HEK293T (cell line): ENCODE results near the gene TIGAR.

Experiments
- CTCF ChIA-PET: fragments of 350-600 bp; formaldehyde crosslinking; extraction: SDS; loops from one replicate; lab custom pipeline; 2021; ENCODE audit warnings: antibody characterized with exemption, inconsistent platforms; lab: Yijun Ruan, JAX
- POLR2A ChIA-PET: fragments of 350-600 bp; formaldehyde crosslinking; extraction: SDS; loops from one replicate; lab custom pipeline; 2020; ENCODE audit warnings: antibody characterized with exemption, inconsistent platforms; lab: Yijun Ruan, JAX
- DNase-seq: peaks from one replicate; pipeline ENCODE4 v3.0.0; 2012; ENCODE audit warnings: mixed read lengths; ENCODE audit errors: extremely low spot score
- ARNT ChIP-seq: fragments of 450-650 bp; IDR thresholded peaks from 2 replicates; pipeline ENCODE4 v1.6.1; 2017; ENCODE audit warnings: mild to moderate bottlenecking
- BHLHE40 ChIP-seq: fragments of 450-650 bp; IDR thresholded peaks from 2 replicates; pipeline ENCODE4 v1.6.1; 2016; ENCODE audit warnings: mild to moderate bottlenecking, moderate library complexity, borderline replicate concordance
- CTBP1 ChIP-seq: fragments of 450-650 bp; IDR thresholded peaks from 2 replicates; pipeline ENCODE4 v1.6.1; 2016; ENCODE audit warnings: borderline replicate concordance
- ELF4 ChIP-seq: fragments of 450-650 bp; IDR thresholded peaks from 2 replicates; pipeline ENCODE4 v1.6.1; 2017; ENCODE audit warnings: antibody characterized with exemption
- FOXA1 ChIP-seq: fragments of 450-650 bp; IDR thresholded peaks from 2 replicates; pipeline ENCODE4 v1.6.1; 2016; ENCODE audit warnings: mild to moderate bottlenecking
- FOXK2 ChIP-seq: fragments of 450-650 bp; IDR thresholded peaks from 2 replicates; pipeline ENCODE4 v1.6.1; 2016; ENCODE audit warnings: mild to moderate bottlenecking
- FOXM1 ChIP-seq: fragments of 450-650 bp; IDR thresholded peaks from 2 replicates; pipeline ENCODE4 v1.6.1; 2017; ENCODE audit warnings: mild to moderate bottlenecking, borderline replicate concordance
- HDGF ChIP-seq: fragments of 450-650 bp; IDR thresholded peaks from 2 replicates; pipeline ENCODE4 v1.6.1; 2017; ENCODE audit warnings: antibody characterized with exemption, borderline replicate concordance
- L3MBTL2 ChIP-seq: fragments of 450-650 bp; conservative IDR thresholded peaks from 2 replicates; pipeline ENCODE4 v1.6.1; 2016; ENCODE audit warnings: mild to moderate bottlenecking
- LEF1 ChIP-seq: fragments of 450-650 bp; IDR thresholded peaks from 2 replicates; pipeline ENCODE4 v1.6.1; 2017; ENCODE audit warnings: mild to moderate bottlenecking, borderline replicate concordance
- NFRKB ChIP-seq: fragments of 450-650 bp; IDR thresholded peaks from 2 replicates; pipeline ENCODE4 v1.6.1; 2016; ENCODE audit warnings: mild to moderate bottlenecking, moderate library complexity
- PKNOX1 ChIP-seq: fragments of 450-650 bp; IDR thresholded peaks from 2 replicates; pipeline ENCODE4 v1.6.1; 2016
- SP1 ChIP-seq: fragments of 450-650 bp; IDR thresholded peaks from 2 replicates; pipeline ENCODE4 v1.6.1; 2017
- SUZ12 ChIP-seq: fragments of 450-650 bp; IDR thresholded peaks from 2 replicates; pipeline ENCODE4 v1.6.1; 2016; ENCODE audit warnings: mild to moderate bottlenecking
- TARDBP ChIP-seq: fragments of 450-650 bp; IDR thresholded peaks from 2 replicates; pipeline ENCODE4 v1.6.1; 2016
- ZNF384 ChIP-seq: fragments of 450-650 bp; IDR thresholded peaks from 2 replicates; pipeline ENCODE4 v1.6.1; 2016

TIGAR gene

GRCh38 chr12:4277205-4277543 is 43.8 kb upstream of the TIGAR start:
- POLR2A ChIA-PET = interaction anchor here (0.7 to 2.4 kb wide), 11 partner anchors 10 to 404 kb away, joined by 3 to 11 read pairs (median 4); partner anchors contain the start of gene PARP11
- DNase-seq = no peak
- CTCF ChIA-PET = interaction anchor here (0.7 to 2.6 kb wide), 22 partner anchors 9 to 473 kb away, joined by 3 to 24 read pairs (median 4); no protein-coding TSS in a partner anchor
- TF ChIP-seq PKNOX1 (no peak), NFRKB (no peak), FOXA1 (no peak), FOXK2 (no peak), LEF1 (no peak), SP1 (no peak), HDGF (no peak), L3MBTL2 (no peak), ZNF384 (no peak), FOXM1 (no peak), BHLHE40 (no peak), TARDBP (no peak)

DNA sequence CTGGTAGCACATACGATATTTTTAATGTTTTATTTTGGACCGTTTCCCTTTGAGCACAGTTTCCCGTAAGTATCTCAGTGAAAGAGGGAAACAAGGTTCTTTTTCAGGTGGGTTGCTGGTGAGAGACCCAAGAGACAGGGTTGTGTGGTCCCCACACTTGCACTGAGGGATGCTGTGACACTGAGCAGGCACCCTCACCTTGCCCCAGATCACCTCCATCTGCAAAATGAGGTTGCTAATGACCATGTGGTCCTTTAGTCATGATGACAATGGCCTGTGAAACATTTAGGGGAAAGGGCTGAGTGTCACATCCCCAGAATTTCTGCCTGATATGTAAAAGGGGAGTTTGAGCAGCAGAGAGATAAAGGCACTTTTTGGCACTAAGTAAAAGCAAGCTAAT is 43.2 kb upstream of the TIGAR start:
- TF ChIP-seq BHLHE40 (no peak), ZNF384 (no peak), LEF1 (no peak), CTBP1 (no peak), ELF4 (no peak), TARDBP (no peak), L3MBTL2 (no peak), HDGF (no peak), NFRKB (no peak), PKNOX1 (no peak), FOXM1 (no peak), SP1 (no peak)
- DNase-seq = no peak
- POLR2A ChIA-PET = interaction anchor here (1.2 kb wide), 1 partner anchor 42 kb away, joined by 3 read pairs; no protein-coding TSS in a partner anchor
- CTCF ChIA-PET = interaction anchor here (0.8 to 2.6 kb wide), 7 partner anchors 111 to 391 kb away, joined by 3 to 24 read pairs (median 8); no protein-coding TSS in a partner anchor

- POLR2A ChIA-PET = no interaction called here
- CTCF ChIA-PET = interaction anchor here (0.6 kb wide), 2 partner anchors 282 to 487 kb away, joined by 3 read pairs; no protein-coding TSS in a partner anchor
- DNase-seq = no peak
- TF ChIP-seq ZNF384 (no peak), TARDBP (no peak), FOXM1 (no peak), SUZ12 (no peak), ARNT (no peak), FOXK2 (no peak), NFRKB (no peak), FOXA1 (no peak), LEF1 (no peak), ELF4 (no peak), HDGF (no peak), CTBP1 (no peak)
Measured at GRCh38 chr12:4278329-4279197, 42.5 kb upstream of the TIGAR start.

DNA sequence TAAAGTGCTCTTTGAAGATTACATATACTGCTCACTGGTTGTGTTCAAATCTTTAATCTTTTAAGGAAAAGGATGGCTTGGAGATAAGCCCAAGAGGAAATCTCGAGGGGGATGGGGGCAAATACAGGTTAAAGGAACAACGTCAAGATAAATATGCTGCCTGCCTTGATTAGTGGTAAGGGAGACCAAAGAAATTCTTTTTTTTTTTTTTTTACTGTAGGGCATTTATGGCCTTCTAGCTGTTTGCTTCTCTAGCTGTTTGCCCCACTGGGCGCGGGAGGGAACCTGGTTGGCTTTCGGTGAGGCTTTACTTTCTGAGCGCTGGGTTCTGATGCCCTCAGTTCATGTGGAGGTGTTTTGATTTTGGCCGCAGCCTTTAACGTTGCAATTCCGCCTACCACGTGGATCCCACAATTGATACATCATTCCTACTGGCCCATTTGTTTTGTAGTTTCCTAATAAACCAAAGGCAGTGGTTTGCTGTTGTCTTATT is 41.8 kb upstream of the TIGAR start:
- TF ChIP-seq ELF4 (no peak), HDGF (no peak), L3MBTL2 (no peak), FOXM1 (no peak), SUZ12 (no peak)
- POLR2A ChIA-PET = no interaction called here
- DNase-seq = no peak
- CTCF ChIA-PET = no interaction called here

GRCh38 chr12:4280351-4281163 is 40.5 kb upstream of the TIGAR start:
- DNase-seq = no peak
- POLR2A ChIA-PET = no interaction called here
- CTCF ChIA-PET = no interaction called here
- TF ChIP-seq SP1 = no peak
- TF ChIP-seq PKNOX1 = no peak
- no peak for TF ChIP-seq SUZ12
- no peak for TF ChIP-seq FOXM1
- TF ChIP-seq ELF4 = no peak
- no peak for TF ChIP-seq FOXK2
- no peak for TF ChIP-seq LEF1
- TF ChIP-seq NFRKB = no peak
- TF ChIP-seq BHLHE40 = no peak
- TF ChIP-seq HDGF = no peak
- TF ChIP-seq ARNT = no peak
- TF ChIP-seq ZNF384 = no peak
- no peak for TF ChIP-seq TARDBP
- no peak for TF ChIP-seq FOXA1
- TF ChIP-seq L3MBTL2 = no peak
- TF ChIP-seq CTBP1 = no peak
